Endometrial microvascular endothelial cells (primary cell): ENCODE measurements around the gene BMP4. TPM values are rescaled to one million over a fixed set of nuclear protein-coding genes. Genes with fewer than 3 reads are reported as not detected.

Experiments used
- in situ Hi-C: cut with HindIII; loops from 2 replicates; pipeline ENCODE4 v1.10.0; 2017; ENCODE audit warnings: low sequenced_read_pairs, low pct_unique_long_range_greater_than_20kb; ENCODE audit errors: inconsistent ontology term
- total RNA-seq: library from RNA; depleted of rRNA; stranded (reverse); fragments of >200 nt; gene quantifications from one replicate; pipeline ENCODE4 v1.2.3, GENCODE V29; 2015; ENCODE audit errors: inconsistent ontology term

BMP4 gene
- total RNA-seq, 1 donor from 2014 or later = 36.1 TPM

GRCh38 chr14:53924753-53925152, 31.9 kb downstream of the BMP4 start:
- in situ Hi-C loops = loop anchor here (25.0 kb wide), 1 partner anchor 237 kb away; no protein-coding TSS in a partner anchor

GRCh38 chr14:53921027-53921426, 35.6 kb downstream of the BMP4 start:
- in situ Hi-C loops = no loop called here

- in situ Hi-C loops = no loop called here
Measured at GRCh38 chr14:53916239-53916638, 40.4 kb downstream of the BMP4 start.

GRCh38 chr14:53915364-53916014, 41.1 kb downstream of the BMP4 start:
- in situ Hi-C loops = no loop called here

DNA sequence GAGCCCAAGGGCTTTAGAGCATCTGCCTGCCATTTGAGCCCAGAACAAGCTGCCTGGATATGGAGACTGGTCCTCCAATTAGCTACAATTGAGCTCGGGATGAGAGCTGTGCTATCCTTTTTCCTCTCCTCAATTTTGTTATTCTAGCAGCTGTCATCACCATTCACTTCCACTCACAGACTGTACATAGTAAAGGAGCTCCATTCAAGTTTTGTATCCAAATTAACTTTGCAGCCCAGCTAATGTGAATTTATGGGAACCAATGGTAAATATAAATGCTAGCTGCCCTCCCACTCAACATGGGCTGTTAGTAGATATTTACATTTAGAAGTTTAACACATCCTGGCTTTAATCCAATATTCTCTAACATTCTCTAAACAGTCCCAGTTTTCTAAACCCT, 44.6 kb downstream of the BMP4 start:
- in situ Hi-C loops = no loop called here

- in situ Hi-C loops = no loop called here
Measured at GRCh38 chr14:53908416-53908815, 48.2 kb downstream of the BMP4 start.

- in situ Hi-C loops = no loop called here
Measured at GRCh38 chr14:53902307-53902706, 54.3 kb downstream of the BMP4 start.

GRCh38 chr14:53900499-53900898, 56.1 kb downstream of the BMP4 start:
- in situ Hi-C loops = no loop called here
